HepG2 (cell line): ENCODE measurements around the gene SLC16A3. TPM values are rescaled to one million over a fixed set of nuclear protein-coding genes. Genes with fewer than 3 reads are reported as not detected.
A peak's percentile ranks its signal among the peaks of the same experiment; 100 is the strongest.

Experiments used
- ADNP ChIP-seq: sonication (generic); formaldehyde crosslinking; IDR thresholded peaks from 2 replicates; pipeline ENCODE4 v1.4.0; 2020; ENCODE audit warnings: missing genetic modification reagents
- BORCS8-MEF2B ChIP-seq: sonication (generic); formaldehyde crosslinking; IDR thresholded peaks from 2 replicates; pipeline ENCODE4 v1.8.0; 2022; ENCODE audit warnings: mild to moderate bottlenecking, missing genetic modification reagents
- CC2D1A ChIP-seq: sonication (generic); formaldehyde crosslinking; IDR thresholded peaks from 2 replicates; pipeline ENCODE4 v1.8.1; 2023; ENCODE audit warnings: mild to moderate bottlenecking, missing genetic modification reagents
- CCDC6 ChIP-seq: sonication (generic); formaldehyde crosslinking; IDR thresholded peaks from 2 replicates; pipeline ENCODE4 v1.8.1; 2022; ENCODE audit warnings: mild to moderate bottlenecking, missing genetic modification reagents, moderate library complexity
- FOXK1 ChIP-seq: sonication (generic); formaldehyde crosslinking; IDR thresholded peaks from 2 replicates; pipeline ENCODE4 v1.4.0; 2020; ENCODE audit warnings: low read depth, missing genetic modification reagents, borderline replicate concordance
- GABPB1 ChIP-seq: IDR thresholded peaks from 2 replicates; pipeline ENCODE4 v1.6.1; 2016; ENCODE audit warnings: mild to moderate bottlenecking, missing genetic modification reagents, moderate library complexity, missing compliant biosample characterization
- GATAD1 ChIP-seq: IDR thresholded peaks from 2 replicates; pipeline ENCODE4 v1.6.1; 2016; ENCODE audit warnings: missing genetic modification reagents, missing compliant biosample characterization
- GLI4 ChIP-seq: sonication (generic); formaldehyde crosslinking; IDR thresholded peaks from 2 replicates; pipeline ENCODE4 v1.5.1; 2020; ENCODE audit warnings: missing genetic modification reagents, mild to moderate bottlenecking, moderate library complexity, borderline replicate concordance
- HDAC1 ChIP-seq: sonication (generic); formaldehyde crosslinking; IDR thresholded peaks from 2 replicates; pipeline ENCODE4 v1.5.1; 2020; ENCODE audit warnings: mild to moderate bottlenecking, missing genetic modification reagents
- HMG20A ChIP-seq: IDR thresholded peaks from 2 replicates; pipeline ENCODE4 v1.6.1; 2016; ENCODE audit warnings: borderline replicate concordance
- JARID2 ChIP-seq: sonication (generic); formaldehyde crosslinking; IDR thresholded peaks from 2 replicates; pipeline ENCODE4 v1.8.1; 2023; ENCODE audit warnings: missing genetic modification reagents, inconsistent platforms; ENCODE audit not compliant: insufficient replicate concordance
- KMT2A ChIP-seq: sonication (generic); formaldehyde crosslinking; IDR thresholded peaks from 2 replicates; pipeline ENCODE4 v1.4.0; 2020; ENCODE audit warnings: missing genetic modification reagents
- MZF1 ChIP-seq: sonication (generic); formaldehyde crosslinking; IDR thresholded peaks from 2 replicates; pipeline ENCODE4 v1.8.1; 2023; ENCODE audit warnings: mild to moderate bottlenecking, missing genetic modification reagents, borderline replicate concordance
- PHB2 ChIP-seq: fragments of 450-650 bp; IDR thresholded peaks from 2 replicates; pipeline ENCODE4 v1.6.1; 2018; ENCODE audit not compliant: partially characterized antibody
- PHF21A ChIP-seq: sonication (generic); formaldehyde crosslinking; IDR thresholded peaks from 2 replicates; pipeline ENCODE4 v1.5.0; 2020; ENCODE audit warnings: mild to moderate bottlenecking, missing genetic modification reagents
- PTBP1 ChIP-seq: fragments of 200-400 bp; formaldehyde crosslinking; IDR thresholded peaks from 2 replicates; pipeline ENCODE4 v1.6.1; 2018; ENCODE audit warnings: low read length, low read depth; ENCODE audit not compliant: poor library complexity, severe bottlenecking
- SOX6 ChIP-seq, 2 experiments: fragments of 450-650 bp in 1 of 2; sonication (generic) in 1 of 2; formaldehyde crosslinking in 1 of 2; IDR thresholded peaks; 2 replicates each; pipeline versions ENCODE4 v1.4.0 to v1.6.1; 2017 to 2020; ENCODE audit warnings: antibody characterized with exemption in 1 of 2, mild to moderate bottlenecking in 1 of 2, missing genetic modification reagents in 1 of 2
- ZBTB1 ChIP-seq: sonication (generic); formaldehyde crosslinking; IDR thresholded peaks from 2 replicates; pipeline ENCODE4 v1.4.0; 2020; ENCODE audit warnings: missing genetic modification reagents, borderline replicate concordance
- ZFP37 ChIP-seq: sonication (generic); formaldehyde crosslinking; IDR thresholded peaks from 2 replicates; pipeline ENCODE4 v1.4.0; 2020; ENCODE audit warnings: missing genetic modification reagents, borderline replicate concordance
- ZKSCAN1 ChIP-seq: fragments of 150-350 bp; IDR thresholded peaks from 2 replicates; pipeline ENCODE4 v1.6.1; 2014; ENCODE audit warnings: low read length
- ZMYM4 ChIP-seq: sonication (generic); formaldehyde crosslinking; IDR thresholded peaks from 2 replicates; pipeline ENCODE4 v1.8.1; 2023; ENCODE audit warnings: mild to moderate bottlenecking, missing genetic modification reagents
- ZNF33B ChIP-seq: sonication (generic); formaldehyde crosslinking; IDR thresholded peaks from 2 replicates; pipeline ENCODE4 v1.5.1; 2020; ENCODE audit warnings: mild to moderate bottlenecking, missing genetic modification reagents
- ZNF362 ChIP-seq: sonication (generic); formaldehyde crosslinking; IDR thresholded peaks from 2 replicates; pipeline ENCODE4 v1.4.0; 2020; ENCODE audit warnings: missing genetic modification reagents, mild to moderate bottlenecking, borderline replicate concordance
- ZNF572 ChIP-seq: sonication (generic); formaldehyde crosslinking; IDR thresholded peaks from 2 replicates; pipeline ENCODE4 v1.5.1; 2020; ENCODE audit warnings: mild to moderate bottlenecking, missing genetic modification reagents
- ZNF605 ChIP-seq: sonication (generic); formaldehyde crosslinking; IDR thresholded peaks from 2 replicates; pipeline ENCODE4 v1.8.0; 2022; ENCODE audit warnings: mild to moderate bottlenecking, missing genetic modification reagents
- ZNF652 ChIP-seq: IDR thresholded peaks from 2 replicates; pipeline ENCODE4 v1.6.1; 2016; ENCODE audit warnings: low read depth, borderline replicate concordance
- polyA plus RNA-seq, 8 experiments: library from polyadenylated mRNA; depleted of rRNA in 3 of 8; stranded (reverse) in 7 of 8; unstranded in 1 of 8; fragments of >200 nt; fragmentation: Illumina TruSeq in 4 of 8; extraction: Trizol in 4 of 8; gene quantifications; 2 replicates each; pipeline versions ENCODE4 v1.2.1 to v1.2.3, GENCODE V29; 2011 to 2016; ENCODE audit warnings: low read depth in 4 of 8, missing spikeins in 1 of 8, mixed read lengths in 1 of 8; ENCODE audit not compliant: insufficient read depth in 1 of 8
- total RNA-seq, 5 experiments: library from RNA; depleted of rRNA; stranded (reverse); fragments of >200 nt; fragmentation: Illumina TruSeq; extraction: Trizol; gene quantifications; 2 replicates each; pipeline ENCODE4 v1.2.3, GENCODE V29; 2016; ENCODE audit warnings: low read depth in 1 of 5
- TF ChIP-seq, protein P1 (sequence below): IDR thresholded peaks from 2 replicates; pipeline ENCODE4 v1.6.1; 2016; ENCODE audit warnings: mild to moderate bottlenecking
- TF ChIP-seq, protein P2 (sequence below): sonication (generic); formaldehyde crosslinking; IDR thresholded peaks from 2 replicates; pipeline ENCODE4 v1.8.0; 2022; ENCODE audit warnings: missing genetic modification reagents, low read depth, mild to moderate bottlenecking, borderline replicate concordance

Gene SLC16A3
- total and polyA plus RNA-seq, 2 of the 13 experiments (the other 11 are each of a cell fraction or from before 2014, with no cell fraction given): 242 to 349 TPM

GRCh38 chr17:82231562-82232321 is 2.9 kb downstream of the SLC16A3 start (continued):
- TF ChIP-seq ZMYM4 (CRISPR knock-in tag) (0 out of 2 replicates have a peak, but pooled peaks have one; percentile 40), ZNF362 (peak; percentile 60; the same call in 1 of the 2 replicates), ZNF605 (peak; percentile 92), PHB2 (no peak), ZKSCAN1 (no peak), ZNF572 (CRISPR knock-in tag) (0 out of 2 replicates have a peak, but pooled peaks have one; percentile 70), MZF1 (CRISPR knock-in tag) (no peak), PTBP1 (peak; percentile 43), CCDC6 (CRISPR knock-in tag) (peak; percentile 45; the same call in 1 of the 2 replicates), ZNF33B (no peak), JARID2 (CRISPR knock-in tag) (no peak), GATAD1 (peak; percentile 67), ZBTB1 (CRISPR knock-in tag) (no peak), PHF21A (peak; percentile 98), HMG20A (CRISPR knock-in tag) (peak; percentile 61; the same call in 1 of the 2 replicates), GLI4 (CRISPR knock-in tag) (no peak; the same call in 1 of the 2 replicates), CC2D1A (CRISPR knock-in tag) (no peak), FOXK1 (peak; percentile 3; the same call in 1 of the 2 replicates), ZNF652 (CRISPR knock-in tag) (no peak; the same call in 1 of the 2 replicates), SOX6 (IDR thresholded peaks at IDR 0.05) (no peak), SOX6 (CRISPR knock-in tag; IDR thresholded peaks at IDR 0.05) (peak; percentile 84), ZFP37 (CRISPR knock-in tag) (no peak), GABPB1 (CRISPR knock-in tag) (peak; percentile 83), HDAC1 (CRISPR knock-in tag) (peak; percentile 86), BORCS8-MEF2B (CRISPR knock-in tag) (peak; percentile 44; the same call in 1 of the 2 replicates), KMT2A (CRISPR knock-in tag) (peak; percentile 33; the same call in 1 of the 2 replicates), ADNP (CRISPR knock-in tag) (no peak; the same call in 1 of the 2 replicates)
- TF ChIP-seq, protein P1, sequence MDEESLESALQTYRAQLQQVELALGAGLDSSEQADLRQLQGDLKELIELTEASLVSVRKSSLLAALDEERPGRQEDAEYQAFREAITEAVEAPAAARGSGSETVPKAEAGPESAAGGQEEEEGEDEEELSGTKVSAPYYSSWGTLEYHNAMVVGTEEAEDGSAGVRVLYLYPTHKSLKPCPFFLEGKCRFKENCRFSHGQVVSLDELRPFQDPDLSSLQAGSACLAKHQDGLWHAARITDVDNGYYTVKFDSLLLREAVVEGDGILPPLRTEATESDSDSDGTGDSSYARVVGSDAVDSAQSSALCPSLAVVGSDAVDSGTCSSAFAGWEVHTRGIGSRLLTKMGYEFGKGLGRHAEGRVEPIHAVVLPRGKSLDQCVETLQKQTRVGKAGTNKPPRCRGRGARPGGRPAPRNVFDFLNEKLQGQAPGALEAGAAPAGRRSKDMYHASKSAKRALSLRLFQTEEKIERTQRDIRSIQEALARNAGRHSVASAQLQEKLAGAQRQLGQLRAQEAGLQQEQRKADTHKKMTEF: peak; percentile 94
- TF ChIP-seq, protein P2, sequence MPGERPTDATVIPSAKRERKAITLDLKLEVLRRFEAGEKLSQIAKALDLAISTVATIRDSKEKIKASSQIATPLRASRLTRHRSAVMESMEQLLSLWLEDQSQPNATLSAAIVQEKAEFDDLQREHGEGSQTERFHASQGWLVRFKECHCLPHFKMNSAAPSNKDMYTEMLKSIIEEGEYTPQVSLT (CRISPR knock-in tag): no peak; the same call in 1 of the 2 replicates
